Sigmoid colon (tissue), 4 donors: ENCODE data around the gene SUPT20HL1.

Experiments
- EP300 ChIP-seq, 4 donors: sonication (generic); formaldehyde crosslinking; IDR thresholded peaks; one replicate each; pipeline ENCODE4 v1.6.1; 2017; ENCODE audit warnings: antibody characterized with exemption in 4 of 4
- POLR2A ChIP-seq, 2 donors: fragments of 450-650 bp; IDR thresholded peaks; one replicate each; pipeline ENCODE4 v1.6.1; 2016; ENCODE audit warnings: antibody characterized with exemption in 2 of 2, mild to moderate bottlenecking in 2 of 2, moderate library complexity in 2 of 2
- POLR2AphosphoS5 ChIP-seq, 4 donors: sonication (generic); formaldehyde crosslinking; IDR thresholded peaks; one replicate each; pipeline ENCODE4 v1.6.1; 2017; ENCODE audit warnings: antibody characterized with exemption in 4 of 4
- TF ChIP-seq, protein P1 (sequence below), 4 experiments: fragments of 450-650 bp in 3 of 4; fragments of 200-600 bp in 1 of 4; IDR thresholded peaks; one replicate each; pipeline ENCODE4 v1.5.1; 2016 to 2019; ENCODE audit warnings: antibody characterized with exemption in 4 of 4, mild to moderate bottlenecking in 3 of 4, moderate library complexity in 2 of 4

DNA sequence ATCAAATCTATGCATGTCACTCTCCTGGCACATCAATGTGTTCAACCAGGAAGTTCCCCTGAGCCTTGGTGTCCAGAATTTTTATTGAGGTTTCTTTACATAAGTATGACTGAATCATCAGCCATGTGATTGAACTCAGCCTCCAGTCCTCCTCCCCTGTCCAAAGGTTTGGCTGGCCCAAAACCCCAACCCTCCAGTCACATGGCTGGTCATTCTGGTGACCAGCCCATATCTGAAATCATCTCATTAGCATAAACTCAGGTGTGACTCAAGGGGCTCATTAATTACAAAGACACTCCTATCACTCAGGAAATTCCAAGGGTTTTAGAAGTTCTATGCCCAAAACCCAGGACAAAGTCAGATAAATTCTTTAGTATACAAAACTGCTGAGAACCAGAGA lies 26.0 kb upstream of the SUPT20HL1 start:
- TF ChIP-seq POLR2A (IDR thresholded peaks at IDR 0.05) (no peak), EP300 (IDR thresholded peaks at IDR 0.05) (no peak), POLR2AphosphoS5 (IDR thresholded peaks at IDR 0.05) (no peak)
- TF ChIP-seq, protein P1, sequence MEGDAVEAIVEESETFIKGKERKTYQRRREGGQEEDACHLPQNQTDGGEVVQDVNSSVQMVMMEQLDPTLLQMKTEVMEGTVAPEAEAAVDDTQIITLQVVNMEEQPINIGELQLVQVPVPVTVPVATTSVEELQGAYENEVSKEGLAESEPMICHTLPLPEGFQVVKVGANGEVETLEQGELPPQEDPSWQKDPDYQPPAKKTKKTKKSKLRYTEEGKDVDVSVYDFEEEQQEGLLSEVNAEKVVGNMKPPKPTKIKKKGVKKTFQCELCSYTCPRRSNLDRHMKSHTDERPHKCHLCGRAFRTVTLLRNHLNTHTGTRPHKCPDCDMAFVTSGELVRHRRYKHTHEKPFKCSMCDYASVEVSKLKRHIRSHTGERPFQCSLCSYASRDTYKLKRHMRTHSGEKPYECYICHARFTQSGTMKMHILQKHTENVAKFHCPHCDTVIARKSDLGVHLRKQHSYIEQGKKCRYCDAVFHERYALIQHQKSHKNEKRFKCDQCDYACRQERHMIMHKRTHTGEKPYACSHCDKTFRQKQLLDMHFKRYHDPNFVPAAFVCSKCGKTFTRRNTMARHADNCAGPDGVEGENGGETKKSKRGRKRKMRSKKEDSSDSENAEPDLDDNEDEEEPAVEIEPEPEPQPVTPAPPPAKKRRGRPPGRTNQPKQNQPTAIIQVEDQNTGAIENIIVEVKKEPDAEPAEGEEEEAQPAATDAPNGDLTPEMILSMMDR (IDR thresholded peaks at IDR 0.05): no peak
